ENCODE results near the gene STX1B. TPM values are rescaled to one million over a fixed set of nuclear protein-coding genes. Genes with fewer than 3 reads are reported as not detected.

STX1B gene
- polyA plus RNA-seq, 1 experiment = 1.5 TPM

- H3K27me3 ChIP-seq (ENCODE audit: control insufficient read depth, insufficient read depth, low read length) = no peaks in the 10 kb centered on the region
- ChIA-PET POLR2A (no interaction called here), CTCF (interaction anchor here (0.6 to 1.1 kb wide), 3 partner anchors 19 to 458 kb away, joined by 3 read pairs; no protein-coding TSS in a partner anchor)
- H3K4me3 ChIP-seq (ENCODE audit: low read depth, low read length) = no peak overlapping the region
- H3K36me3 ChIP-seq (ENCODE audit: control insufficient read depth, insufficient read depth, low read length) = no peaks in the 10 kb centered on the region
- DNase-seq (ENCODE audit: low read depth) = no peak
- no peak for TF ChIP-seq CTCF (IDR thresholded peaks at IDR 0.05; ENCODE audit: insufficient read depth, low read depth, low read length)
These were observed 7.5 kb downstream of the STX1B start for GRCh38 chr16:31002862-31003341.

- ChIA-PET POLR2A (no interaction called here), CTCF (interaction anchor here (0.6 to 1.0 kb wide), 2 partner anchors 107 to 458 kb away, joined by 3 read pairs; no protein-coding TSS in a partner anchor)
- H3K27me3 ChIP-seq (ENCODE audit: control insufficient read depth, insufficient read depth, low read length) = no peaks in the 10 kb centered on the region
- no peak overlapping the region for H3K4me3 ChIP-seq (ENCODE audit: low read depth, low read length)
- no peaks in the 10 kb centered on the region for H3K36me3 ChIP-seq (ENCODE audit: control insufficient read depth, insufficient read depth, low read length)
- no peak for TF ChIP-seq CTCF (IDR thresholded peaks at IDR 0.05; ENCODE audit: insufficient read depth, low read depth, low read length)
- DNase-seq (ENCODE audit: low read depth) = no peak
These were observed 8.2 kb downstream of the STX1B start for GRCh38 chr16:31002250-31002700.

GRCh38 chr16:31001507-31002249, 8.8 kb downstream of the STX1B start:
- TF ChIP-seq CTCF (IDR thresholded peaks at IDR 0.05; ENCODE audit: insufficient read depth, low read depth, low read length) = no peak
- CTCF ChIA-PET = no interaction called here

DNA sequence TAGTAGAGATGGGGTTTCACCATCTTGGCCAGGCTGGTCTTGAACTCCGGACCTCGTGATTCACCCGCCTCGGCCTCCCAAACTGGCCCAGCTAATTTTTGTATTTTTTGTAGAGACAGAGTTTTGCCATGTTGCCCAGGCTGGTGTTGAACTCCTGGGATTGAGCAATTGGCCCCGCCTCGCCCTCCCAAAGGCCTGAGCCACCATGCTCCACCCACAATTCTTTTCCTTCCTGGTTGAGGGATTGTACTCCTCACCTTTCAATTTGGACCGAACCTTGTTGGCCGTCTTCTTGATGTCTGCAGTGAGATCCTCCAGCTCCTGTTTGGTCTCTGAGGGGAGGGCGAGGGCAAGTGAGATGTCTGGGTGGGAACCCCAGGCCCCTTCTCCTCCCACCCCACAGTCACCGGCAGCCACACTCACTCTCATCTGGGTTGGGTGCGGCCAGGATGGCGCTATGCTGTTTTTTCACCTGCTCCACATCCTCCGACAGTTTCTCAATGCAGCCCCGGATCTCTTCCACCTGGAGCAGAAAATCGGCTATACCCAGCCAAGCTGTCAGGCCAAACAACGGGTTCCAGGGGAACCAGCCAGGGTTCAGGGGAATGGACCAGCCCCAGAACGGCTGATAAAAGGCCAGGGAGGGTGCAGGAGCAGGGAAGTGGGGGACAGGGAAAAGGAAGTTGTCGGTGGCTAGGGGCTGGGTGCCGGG, 9.6 kb downstream of the STX1B start:
- ChIA-PET CTCF (no interaction called here), POLR2A (no interaction called here)
- no peak for DNase-seq (ENCODE audit: low read depth)
- Histone ChIP-seq H3K36me3 (ENCODE audit: control insufficient read depth, insufficient read depth, low read length) (no peaks in the 10 kb centered on the region), H3K27me3 (ENCODE audit: control insufficient read depth, insufficient read depth, low read length) (no peaks in the 10 kb centered on the region), H3K4me3 (ENCODE audit: low read depth, low read length) (no peak overlapping the region)
- no peak for TF ChIP-seq CTCF (IDR thresholded peaks at IDR 0.05; ENCODE audit: insufficient read depth, low read depth, low read length)

More at GRCh38 chr16:31001507-31002249, 8.8 kb downstream of the STX1B start:
- Histone ChIP-seq H3K4me3 (ENCODE audit: low read depth, low read length) (no peak overlapping the region), H3K36me3 (ENCODE audit: control insufficient read depth, insufficient read depth, low read length) (no peaks in the 10 kb centered on the region), H3K27me3 (ENCODE audit: control insufficient read depth, insufficient read depth, low read length) (no peaks in the 10 kb centered on the region)
- POLR2A ChIA-PET = no interaction called here
- DNase-seq (ENCODE audit: low read depth) = no peak
